22Rv1 (cell line): ENCODE results near the gene PAPLN.
"Not testable (repeated sequence)": the region's sequence is repeated elsewhere in the genome, so short reads cannot be mapped to it uniquely, and the experiment has no call there.

Source experiments
- H3K27ac ChIP-seq: fragments of 450-650 bp; 2 replicates; pipeline ENCODE4 v1.5.1; 2017
- ZFX ChIP-seq: fragments of 450-650 bp; IDR thresholded peaks from 2 replicates; pipeline ENCODE4 v1.6.1; 2017; ENCODE audit warnings: antibody characterized with exemption, borderline replicate concordance
- TF ChIP-seq, protein P1 (sequence below): fragments of 450-650 bp; IDR thresholded peaks from 2 replicates; pipeline ENCODE4 v1.5.1; 2017; ENCODE audit warnings: mild to moderate bottlenecking

Gene PAPLN

DNA sequence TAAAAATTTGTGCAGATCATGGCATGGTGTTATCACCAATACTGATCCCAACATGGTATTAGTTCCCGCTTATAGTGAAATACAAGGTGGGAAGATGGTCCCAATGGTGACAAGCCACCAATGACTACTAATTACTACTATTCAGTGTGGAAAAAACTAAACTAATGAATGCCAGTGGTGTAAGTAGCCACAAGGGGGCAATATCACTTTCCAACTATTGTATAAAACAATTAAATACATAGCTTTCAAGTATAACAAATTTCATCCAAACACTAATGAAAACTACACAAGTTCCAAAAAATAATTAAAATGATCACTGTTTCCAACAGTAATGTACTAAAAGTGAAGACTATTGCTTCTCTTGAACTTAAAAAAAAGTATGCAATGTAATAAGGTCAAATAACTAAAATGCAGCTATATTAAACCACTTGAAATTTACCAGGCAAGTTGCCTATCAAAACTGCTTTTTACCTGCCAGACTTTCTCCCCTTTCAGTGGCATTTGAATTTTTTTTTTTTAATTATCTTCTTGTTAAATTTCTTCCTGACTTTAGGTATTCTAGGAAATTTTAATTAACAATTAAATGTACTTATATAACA, 58.0 kb downstream of the PAPLN start:
- H3K27ac ChIP-seq, result no peak overlapping the region; the same call in 1 of the 2 replicates
- no peak for TF ChIP-seq ZFX
- TF ChIP-seq, protein P1, sequence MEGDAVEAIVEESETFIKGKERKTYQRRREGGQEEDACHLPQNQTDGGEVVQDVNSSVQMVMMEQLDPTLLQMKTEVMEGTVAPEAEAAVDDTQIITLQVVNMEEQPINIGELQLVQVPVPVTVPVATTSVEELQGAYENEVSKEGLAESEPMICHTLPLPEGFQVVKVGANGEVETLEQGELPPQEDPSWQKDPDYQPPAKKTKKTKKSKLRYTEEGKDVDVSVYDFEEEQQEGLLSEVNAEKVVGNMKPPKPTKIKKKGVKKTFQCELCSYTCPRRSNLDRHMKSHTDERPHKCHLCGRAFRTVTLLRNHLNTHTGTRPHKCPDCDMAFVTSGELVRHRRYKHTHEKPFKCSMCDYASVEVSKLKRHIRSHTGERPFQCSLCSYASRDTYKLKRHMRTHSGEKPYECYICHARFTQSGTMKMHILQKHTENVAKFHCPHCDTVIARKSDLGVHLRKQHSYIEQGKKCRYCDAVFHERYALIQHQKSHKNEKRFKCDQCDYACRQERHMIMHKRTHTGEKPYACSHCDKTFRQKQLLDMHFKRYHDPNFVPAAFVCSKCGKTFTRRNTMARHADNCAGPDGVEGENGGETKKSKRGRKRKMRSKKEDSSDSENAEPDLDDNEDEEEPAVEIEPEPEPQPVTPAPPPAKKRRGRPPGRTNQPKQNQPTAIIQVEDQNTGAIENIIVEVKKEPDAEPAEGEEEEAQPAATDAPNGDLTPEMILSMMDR, result peak; percentile 84

- no peak for TF ChIP-seq ZFX
- TF ChIP-seq, protein P1, result no peak
- no peak overlapping the region for H3K27ac ChIP-seq
These were observed 68.2 kb downstream of the PAPLN start for GRCh38 chr14:73305499-73305898.

DNA sequence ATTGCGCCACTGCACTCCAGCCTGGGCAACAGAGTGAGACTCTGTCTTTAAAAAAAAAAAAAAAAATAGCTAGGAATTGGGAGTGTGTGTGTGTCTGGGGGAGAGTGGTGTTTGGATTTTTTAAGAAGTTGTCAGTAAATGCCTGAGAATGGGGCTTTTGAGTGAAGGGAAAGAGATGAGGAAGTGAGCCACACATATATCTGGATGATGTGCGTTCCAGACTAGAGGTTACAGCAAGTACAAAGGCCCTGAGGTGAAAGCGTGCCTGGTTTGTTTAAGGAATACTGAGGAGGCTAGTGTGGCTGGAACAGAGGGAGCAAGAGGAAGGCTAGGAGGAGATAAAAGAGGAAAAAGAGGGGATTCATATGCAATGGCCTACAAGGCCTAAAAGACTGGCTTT, 70.0 kb downstream of the PAPLN start:
- no peak overlapping the region for H3K27ac ChIP-seq
- TF ChIP-seq, protein P1, result no peak
- TF ChIP-seq ZFX, result no peak

- not testable (repeated sequence) for H3K27ac ChIP-seq
These were observed 71.9 kb downstream of the PAPLN start for GRCh38 chr14:73309207-73309606.

DNA sequence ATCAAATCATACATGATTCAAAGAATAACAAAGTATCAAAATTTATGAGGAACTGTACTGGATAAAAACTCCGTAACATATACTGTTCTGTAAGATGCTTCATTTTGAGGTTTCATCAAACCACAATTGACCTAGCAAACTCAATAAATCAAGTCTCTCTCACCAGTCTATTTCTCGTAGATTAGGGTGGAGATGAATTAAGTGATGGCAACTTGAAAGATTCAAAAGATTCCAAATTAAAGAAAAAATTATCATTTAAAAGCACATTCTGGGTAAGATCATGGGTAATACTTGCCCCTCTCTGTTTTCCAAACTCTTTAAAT, 74.4 kb downstream of the PAPLN start:
- no peak overlapping the region for H3K27ac ChIP-seq
- TF ChIP-seq, protein P1, result no peak
- no peak for TF ChIP-seq ZFX

- H3K27ac ChIP-seq, result no peak overlapping the region
- TF ChIP-seq, protein P1, result no peak
- no peak for TF ChIP-seq ZFX
These were observed 75.4 kb downstream of the PAPLN start for GRCh38 chr14:73312687-73313086.

DNA sequence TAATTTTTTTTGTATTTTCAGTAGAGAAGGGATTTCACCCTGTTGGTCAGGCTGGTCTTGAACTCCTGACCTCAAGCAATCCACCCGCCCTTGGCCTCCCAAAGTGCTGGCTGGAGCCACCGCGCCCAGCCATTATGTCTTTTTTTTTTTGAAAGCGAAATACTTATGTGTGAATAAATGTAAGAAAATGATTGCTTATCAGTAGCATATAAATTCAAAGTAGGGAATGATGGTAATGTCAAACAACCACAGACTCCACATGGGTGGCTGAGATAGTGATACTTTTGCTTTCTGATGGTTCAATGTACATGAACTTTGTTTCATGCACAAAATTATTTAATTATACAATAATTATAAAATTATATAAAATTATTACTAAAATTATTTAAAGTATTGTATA, 75.8 kb downstream of the PAPLN start:
- H3K27ac ChIP-seq, result no peak overlapping the region
- TF ChIP-seq, protein P1, result no peak
- TF ChIP-seq ZFX, result no peak

GRCh38 chr14:73323896-73324399, 86.6 kb downstream of the PAPLN start:
- TF ChIP-seq ZFX, result no peak
- TF ChIP-seq, protein P1, result no peak

More at GRCh38 chr14:73323896-73324399, 86.6 kb downstream of the PAPLN start:
- H3K27ac ChIP-seq, result no peak overlapping the region
